ENCODE results near the gene CREBRF.
"Not testable (repeated sequence)": the region's sequence is repeated elsewhere in the genome, so short reads cannot be mapped to it uniquely, and the experiment has no call there.

The CREBRF gene

GRCh38 chr5:173152547-173152946, 96.4 kb downstream of the CREBRF start:
- H3K4me3 ChIP-seq (ENCODE audit: low read length) = no peak overlapping the region
- TF ChIP-seq CTCF (IDR thresholded peaks at IDR 0.05; ENCODE audit: insufficient read depth, low read depth, low read length, missing control alignments) = no peak
- no peak for DNase-seq (ENCODE audit: low read depth)

GRCh38 chr5:173153842-173154241, 97.7 kb downstream of the CREBRF start:
- no peak overlapping the region for H3K4me3 ChIP-seq (ENCODE audit: low read length)
- DNase-seq (ENCODE audit: low read depth) = no peak
- no peak for TF ChIP-seq CTCF (IDR thresholded peaks at IDR 0.05; ENCODE audit: insufficient read depth, low read depth, low read length, missing control alignments)

- peak; percentile 77 for DNase-seq (ENCODE audit: low read depth)
- H3K4me3 ChIP-seq (ENCODE audit: low read length) = not testable (repeated sequence)
Observed at GRCh38 chr5:173154619-173155018, 98.5 kb downstream of the CREBRF start.

GRCh38 chr5:173155912-173156311, 99.8 kb downstream of the CREBRF start:
- TF ChIP-seq CTCF (IDR thresholded peaks at IDR 0.05; ENCODE audit: insufficient read depth, low read depth, low read length, missing control alignments) = no peak
- DNase-seq (ENCODE audit: low read depth) = no peak
- H3K4me3 ChIP-seq (ENCODE audit: low read length) = no peak overlapping the region

- no peak for TF ChIP-seq CTCF (IDR thresholded peaks at IDR 0.05; ENCODE audit: insufficient read depth, low read depth, low read length, missing control alignments)
- no peak for DNase-seq (ENCODE audit: low read depth)
- H3K4me3 ChIP-seq (ENCODE audit: low read length) = no peak overlapping the region
Observed at GRCh38 chr5:173158366-173158765, 102.2 kb downstream of the CREBRF start.

- no peak for TF ChIP-seq CTCF (IDR thresholded peaks at IDR 0.05; ENCODE audit: insufficient read depth, low read depth, low read length, missing control alignments)
- H3K4me3 ChIP-seq (ENCODE audit: low read length) = no peak overlapping the region
- no peak for DNase-seq (ENCODE audit: low read depth)
Observed at GRCh38 chr5:173159256-173159655, 103.1 kb downstream of the CREBRF start.

- no peak for TF ChIP-seq CTCF (IDR thresholded peaks at IDR 0.05; ENCODE audit: insufficient read depth, low read depth, low read length, missing control alignments)
- H3K4me3 ChIP-seq (ENCODE audit: low read length) = no peak overlapping the region
- DNase-seq (ENCODE audit: low read depth) = no peak
Observed at GRCh38 chr5:173161148-173161547, 105.0 kb downstream of the CREBRF start.

GRCh38 chr5:173163219-173163618, 107.1 kb downstream of the CREBRF start:
- no peak overlapping the region for H3K4me3 ChIP-seq (ENCODE audit: low read length)
- no peak for DNase-seq (ENCODE audit: low read depth)
- no peak for TF ChIP-seq CTCF (IDR thresholded peaks at IDR 0.05; ENCODE audit: insufficient read depth, low read depth, low read length, missing control alignments)

Data from epithelial cell of esophagus (primary cell).